ENCODE results near the gene ARL15.
"Not testable (repeated sequence)": the region's sequence is repeated elsewhere in the genome, so short reads cannot be mapped to it uniquely, and the experiment has no call there.

Gene ARL15

DNA sequence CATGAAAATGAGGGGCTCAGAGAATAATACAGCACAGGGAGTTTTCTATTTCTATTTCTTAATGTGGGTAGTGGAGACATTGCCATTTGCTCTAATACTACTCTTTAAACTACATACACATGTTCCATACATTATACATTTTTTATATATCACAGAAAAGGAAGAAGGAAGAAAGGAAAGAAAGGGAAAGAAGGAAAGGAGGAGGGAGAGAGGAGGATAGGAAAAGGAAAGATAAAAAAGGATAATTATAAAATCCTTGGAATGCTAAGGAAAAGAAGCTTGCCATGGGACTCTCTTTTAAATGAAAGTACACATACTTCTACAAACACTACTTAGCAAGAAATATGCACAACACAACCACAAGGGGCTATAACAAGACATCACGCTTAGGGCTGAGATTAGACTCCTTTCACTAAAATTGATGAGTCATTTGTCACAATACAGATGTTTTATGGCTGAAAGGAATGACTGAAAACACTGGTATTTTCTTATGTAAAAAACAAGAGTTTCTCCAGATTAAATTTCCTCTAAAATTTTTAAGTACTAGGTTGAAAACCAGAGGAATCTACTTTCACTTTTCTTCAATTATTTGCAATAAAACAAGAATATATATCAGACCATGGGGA lies 219.8 kb downstream of the ARL15 start:
- DNase-seq (ENCODE audit: low spot score): peak; percentile 34

DNA sequence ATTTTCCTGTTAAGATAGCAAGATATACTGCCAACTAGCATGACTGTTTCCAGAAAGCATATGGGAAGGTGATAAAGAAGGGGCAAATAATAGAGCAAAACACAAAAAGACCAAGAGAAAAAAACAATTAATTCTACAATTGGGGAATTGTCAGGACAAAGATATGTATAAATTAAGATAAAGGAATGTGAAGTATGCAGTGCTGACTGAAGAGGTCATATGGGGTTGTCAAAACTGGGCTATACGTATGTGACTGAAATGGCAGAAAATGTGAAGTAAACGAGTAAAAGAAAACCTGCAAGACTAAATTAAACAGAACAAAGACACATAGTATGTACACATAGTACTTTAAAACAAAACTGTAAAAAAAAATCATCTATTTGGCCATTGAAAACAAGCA lies 222.3 kb downstream of the ARL15 start:
- DNase-seq (ENCODE audit: low spot score): no peak

DNA sequence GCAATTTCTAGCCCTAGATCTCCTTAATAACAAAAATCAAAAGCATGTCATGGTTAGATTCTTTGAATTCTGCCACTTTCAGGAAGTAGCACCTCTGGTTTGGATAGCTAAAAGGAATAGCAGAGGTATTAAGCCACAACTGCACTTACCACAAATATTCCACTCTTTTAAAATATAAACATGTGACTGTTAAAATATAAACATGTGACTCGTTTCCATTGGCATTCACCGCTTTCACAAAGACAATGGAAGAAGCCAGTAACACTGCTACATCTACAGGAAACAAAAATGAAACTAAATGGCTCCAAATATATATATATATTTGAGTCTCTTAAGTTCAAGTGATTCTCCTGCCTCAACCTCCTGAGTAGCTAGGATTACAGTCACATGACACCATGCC lies 222.9 kb downstream of the ARL15 start:
- DNase-seq (ENCODE audit: low spot score): peak; percentile 43

GRCh38 chr5:54086191-54086590 lies 224.2 kb downstream of the ARL15 start:
- DNase-seq (ENCODE audit: low spot score): no peak

- DNase-seq (ENCODE audit: low spot score): no peak
Measured at GRCh38 chr5:54084696-54085095, 225.7 kb downstream of the ARL15 start.

DNA sequence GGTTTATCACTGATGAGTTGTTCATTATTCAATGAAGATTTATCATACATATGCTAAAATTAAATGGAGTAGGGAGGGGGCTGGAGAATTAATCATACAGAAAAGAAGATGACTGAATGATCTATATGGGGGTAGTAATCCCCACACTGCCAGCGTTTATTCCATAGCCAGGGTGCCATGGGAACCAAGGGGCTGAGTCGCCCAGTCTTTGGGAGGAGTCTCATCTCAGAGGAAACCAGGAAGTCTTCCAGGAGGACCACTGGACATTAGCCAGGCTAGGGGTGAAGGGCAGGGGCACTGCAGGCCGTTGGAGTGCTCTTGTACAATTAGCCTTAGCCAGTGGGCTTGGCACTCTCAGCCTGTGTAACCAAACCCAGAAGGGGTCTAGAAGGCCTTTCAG lies 226.5 kb downstream of the ARL15 start:
- DNase-seq (ENCODE audit: low spot score): no peak

GRCh38 chr5:54083245-54083644 lies 227.1 kb downstream of the ARL15 start:
- DNase-seq (ENCODE audit: low spot score): no peak

GRCh38 chr5:54081415-54081814 lies 229.0 kb downstream of the ARL15 start:
- DNase-seq (ENCODE audit: low spot score): no peak

DNA sequence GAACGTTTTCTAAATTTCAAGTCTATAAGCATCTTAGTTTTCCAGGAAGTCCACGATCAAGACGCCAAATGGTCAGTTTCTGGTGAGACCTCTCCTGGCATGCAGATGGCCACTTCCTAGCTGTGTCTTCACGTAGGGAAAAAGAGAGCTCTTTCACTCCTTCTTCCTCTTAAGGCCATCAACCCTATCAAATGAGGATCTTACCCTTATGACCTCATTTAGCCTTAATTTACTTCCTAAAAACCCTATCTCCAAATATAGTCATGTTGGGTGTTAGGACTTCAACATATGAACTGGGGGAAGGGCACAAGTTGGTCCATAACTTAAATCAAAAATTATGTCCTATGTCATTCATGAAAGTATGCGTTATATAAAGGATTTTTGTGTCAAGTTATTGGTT lies 229.5 kb downstream of the ARL15 start:
- DNase-seq (ENCODE audit: low spot score): no peak

DNA sequence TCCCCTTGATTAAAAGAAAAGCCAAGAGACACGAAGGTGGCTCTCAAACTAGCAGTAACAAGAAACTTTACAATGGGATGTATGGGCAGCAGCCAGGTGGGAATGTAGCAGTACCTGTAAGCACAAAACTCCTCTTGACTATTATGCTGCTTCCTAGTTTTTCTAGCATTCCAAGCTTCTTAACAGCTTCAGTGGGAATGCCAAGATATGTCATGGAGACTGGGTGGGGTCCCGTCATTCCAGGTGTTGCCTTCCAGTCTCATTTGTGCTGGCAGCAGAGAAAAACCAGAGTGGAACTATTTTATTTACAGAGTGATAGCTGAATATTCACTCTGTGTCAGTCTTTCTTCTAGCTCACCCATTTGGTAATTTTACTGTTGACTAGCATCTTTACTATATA lies 236.6 kb downstream of the ARL15 start:
- DNase-seq (ENCODE audit: low spot score): no peak

- no peak for DNase-seq (ENCODE audit: low spot score)
Measured at GRCh38 chr5:54073131-54073530, 237.2 kb downstream of the ARL15 start.

GRCh38 chr5:54066433-54066832 lies 243.9 kb downstream of the ARL15 start:
- no peak for DNase-seq (ENCODE audit: low spot score)

GRCh38 chr5:54063817-54064216 lies 246.6 kb downstream of the ARL15 start:
- peak; percentile 62 for DNase-seq (ENCODE audit: low spot score)

DNA sequence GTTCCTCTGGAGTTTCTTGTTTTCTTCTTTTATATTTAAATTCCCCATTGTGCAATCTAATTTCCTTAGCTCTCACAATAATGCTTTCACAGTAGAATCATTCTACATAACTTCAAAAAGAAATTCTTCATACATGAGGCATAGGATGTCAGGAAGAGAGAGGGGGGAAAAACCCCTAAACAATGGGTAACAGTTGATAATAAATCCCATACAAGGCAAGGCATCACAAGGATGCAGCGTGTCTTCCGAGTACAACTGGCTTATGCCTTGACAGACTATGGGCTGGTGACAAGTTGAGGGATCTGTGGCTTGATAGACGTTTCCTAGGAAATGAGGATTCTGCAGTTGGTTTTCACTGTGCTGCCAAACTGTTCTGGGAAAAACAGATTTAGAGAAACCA lies 247.4 kb downstream of the ARL15 start:
- DNase-seq (ENCODE audit: low spot score): peak; percentile 8

- DNase-seq (ENCODE audit: low spot score): not testable (repeated sequence)
Measured at GRCh38 chr5:54060919-54061318, 249.5 kb downstream of the ARL15 start.

GRCh38 chr5:54049963-54050362 lies 260.4 kb downstream of the ARL15 start:
- peak; percentile 25 for DNase-seq (ENCODE audit: low spot score)

- no peak for DNase-seq (ENCODE audit: low spot score)
Measured at GRCh38 chr5:54049144-54049543, 261.2 kb downstream of the ARL15 start.

DNA sequence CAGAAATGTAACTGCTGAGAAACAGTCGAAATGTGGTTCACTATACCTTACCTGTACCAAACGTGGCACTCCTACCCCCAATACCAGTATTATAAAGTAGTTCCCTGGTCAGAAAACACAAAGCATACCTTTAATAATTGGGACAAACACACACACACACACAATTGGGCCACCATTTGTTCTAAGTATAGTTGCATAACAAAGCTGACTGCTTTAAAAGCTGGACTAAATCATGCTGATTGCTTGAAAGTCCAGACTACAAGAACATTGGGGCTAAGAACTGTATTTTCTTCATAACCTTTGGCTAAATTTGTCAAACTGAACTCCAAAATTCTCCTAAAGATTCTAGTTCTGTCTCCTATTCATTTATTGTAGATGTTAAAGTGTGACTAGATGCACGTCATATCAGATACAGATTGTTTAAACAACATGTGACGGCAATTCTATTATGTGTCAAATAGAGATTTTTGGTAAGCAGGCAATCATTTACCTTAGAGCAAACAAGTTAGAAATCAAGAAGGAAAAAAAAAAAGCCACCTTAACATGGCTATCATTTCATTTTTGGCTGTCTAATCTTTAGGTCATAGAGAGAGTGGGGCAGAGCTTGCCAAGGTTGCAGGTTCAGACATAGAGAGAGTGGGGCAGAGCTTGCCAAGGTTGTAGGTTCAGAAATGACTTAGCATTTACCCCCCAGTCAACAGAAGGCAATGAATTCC lies 265.1 kb downstream of the ARL15 start:
- no peak for DNase-seq (ENCODE audit: low spot score)

DNA sequence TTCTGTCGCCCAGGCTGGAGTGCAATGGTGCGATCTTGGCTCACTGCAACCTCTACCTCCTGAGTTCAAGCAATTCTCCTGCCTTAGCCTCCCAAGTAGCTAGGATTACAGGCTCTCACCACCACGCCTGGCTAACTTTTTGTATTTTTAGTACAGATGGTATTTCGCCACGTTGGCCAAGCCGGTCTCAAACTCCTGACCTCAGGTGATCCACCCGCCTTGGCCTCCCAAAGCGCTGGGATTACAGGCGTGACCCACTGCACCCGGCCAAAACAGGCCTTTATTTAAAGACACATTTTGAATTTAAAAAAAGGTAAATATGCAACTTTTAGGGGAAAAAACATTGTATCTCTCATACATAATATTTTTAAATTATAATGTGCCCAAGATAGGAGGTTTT lies 266.1 kb downstream of the ARL15 start:
- DNase-seq (ENCODE audit: low spot score): not testable (repeated sequence)

- no peak for DNase-seq (ENCODE audit: low spot score)
Measured at GRCh38 chr5:54040804-54041203, 269.6 kb downstream of the ARL15 start.

DNA sequence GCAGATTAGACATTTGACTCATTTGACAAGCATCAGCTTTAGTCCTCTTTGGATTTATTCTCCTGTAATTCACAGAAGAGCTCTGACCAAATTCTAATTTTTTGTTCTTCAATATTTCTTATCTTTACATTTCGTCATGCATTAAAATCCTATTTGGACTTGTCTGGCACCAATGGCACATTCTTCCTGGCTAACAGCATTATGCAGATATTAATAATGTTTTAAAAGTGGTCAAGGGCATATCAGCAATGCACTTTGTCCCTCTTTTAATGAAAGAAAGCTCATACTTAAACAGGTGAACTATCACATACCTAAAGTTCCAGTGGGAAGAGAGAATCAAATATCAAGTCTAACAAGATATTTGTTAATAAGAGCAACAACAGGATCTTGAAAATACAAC lies 270.4 kb downstream of the ARL15 start:
- no peak for DNase-seq (ENCODE audit: low spot score)

GRCh38 chr5:54037205-54037604 lies 273.2 kb downstream of the ARL15 start:
- DNase-seq (ENCODE audit: low spot score): no peak

DNA sequence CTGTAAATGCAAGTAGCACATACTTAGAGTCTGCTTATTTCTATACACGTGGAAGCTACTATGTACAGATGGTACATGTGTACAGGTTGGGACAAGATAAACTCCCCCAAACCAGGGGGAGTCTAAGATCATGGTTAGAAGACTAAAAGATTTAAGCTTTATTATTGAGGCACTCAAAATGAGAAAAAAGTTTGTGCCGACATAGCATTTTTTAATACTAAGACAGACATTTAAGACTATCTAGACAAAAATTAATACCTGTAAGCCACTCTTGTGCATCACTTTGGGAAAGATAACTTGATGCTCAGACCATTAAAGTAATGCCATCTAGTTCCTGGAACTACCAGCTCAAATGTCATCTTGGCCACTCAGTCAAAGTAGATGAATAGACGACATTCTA lies 279.4 kb downstream of the ARL15 start:
- DNase-seq (ENCODE audit: low spot score): no peak

GRCh38 chr5:54024466-54024865 lies 285.9 kb downstream of the ARL15 start:
- peak; percentile 26 for DNase-seq (ENCODE audit: low spot score)

Measured in AG08396 (cell line).